Hepatocyte (in vitro differentiated cells): ENCODE results near the gene EIF4EBP3. TPM values are rescaled to one million over a fixed set of nuclear protein-coding genes. Genes with fewer than 3 reads are reported as not detected.

Experiments
- DNase-seq: peaks from one replicate; pipeline ENCODE4 v3.0.0-alpha.2; 2016; ENCODE audit warnings: low spot score
- H2AFZ ChIP-seq: fragments of 200-600 bp; sonication (generic); 2 replicates; pipeline ENCODE4 v1.6.0; 2016; ENCODE audit warnings: antibody characterized with exemption, mild to moderate bottlenecking
- H3K27ac ChIP-seq: fragments of 200-600 bp; sonication (generic); 2 replicates; pipeline ENCODE4 v1.5.1; 2016; ENCODE audit warnings: mild to moderate bottlenecking
- H3K27me3 ChIP-seq: fragments of 200-600 bp; sonication (generic); 2 replicates; pipeline ENCODE4 v1.6.1; 2016
- H3K36me3 ChIP-seq: fragments of 200-600 bp; sonication (generic); replicated peaks from 2 replicates; pipeline ENCODE4 v1.5.1; 2016; ENCODE audit warnings: low read depth; ENCODE audit not compliant: insufficient read depth
- H3K4me1 ChIP-seq: fragments of 200-600 bp; sonication (generic); 2 replicates; pipeline ENCODE4 v1.5.1; 2016; ENCODE audit warnings: mild to moderate bottlenecking, moderate library complexity; ENCODE audit not compliant: insufficient read depth
- H3K4me2 ChIP-seq: fragments of 200-600 bp; sonication (generic); 2 replicates; pipeline ENCODE4 v1.6.0; 2016
- H3K4me3 ChIP-seq: fragments of 200-600 bp; sonication (generic); 2 replicates; pipeline ENCODE4 v1.5.1; 2016; ENCODE audit warnings: mild to moderate bottlenecking
- H3K79me2 ChIP-seq: fragments of 200-600 bp; sonication (generic); 2 replicates; pipeline ENCODE4 v1.6.0; 2017; ENCODE audit warnings: mild to moderate bottlenecking
- H3K9me2 ChIP-seq: fragments of 200-600 bp; sonication (generic); replicated peaks from 2 replicates; pipeline ENCODE4 v1.6.0; 2017; ENCODE audit warnings: mild to moderate bottlenecking; ENCODE audit not compliant: insufficient read depth
- H3K9me3 ChIP-seq: fragments of 200-600 bp; sonication (generic); 2 replicates; pipeline ENCODE4 v1.5.1; 2016; ENCODE audit warnings: low read depth, mild to moderate bottlenecking
- H4K20me1 ChIP-seq: fragments of 200-600 bp; sonication (generic); 2 replicates; pipeline ENCODE4 v1.6.0; 2016; ENCODE audit warnings: mild to moderate bottlenecking; ENCODE audit not compliant: insufficient read depth, poor library complexity, severe bottlenecking
- EZH2 ChIP-seq: fragments of 200-600 bp; sonication (generic); IDR thresholded peaks from 2 replicates; pipeline ENCODE4 v1.6.1; 2016; ENCODE audit warnings: antibody characterized with exemption, mild to moderate bottlenecking, borderline replicate concordance
- EZH2phosphoT487 ChIP-seq: fragments of 200-600 bp; sonication (generic); IDR thresholded peaks from one replicate; pipeline ENCODE4 v1.6.1; 2018; ENCODE audit warnings: antibody characterized with exemption, mild to moderate bottlenecking, low read depth, moderate library complexity; ENCODE audit not compliant: unreplicated experiment, severe bottlenecking
- WGBS: methylation state at CpG from one replicate; pipeline ENCODE4 v1.1.6; 2016; ENCODE audit warnings: low lambda C conversion rate; ENCODE audit errors: missing lambda C conversion rate; 5-methylcytosine and 5-hydroxymethylcytosine counted together
- polyA plus RNA-seq: library from polyadenylated mRNA; unstranded; fragments of >200 nt; fragmentation: Nextera tagmentation; extraction: Ambion mirVana; gene quantifications from 2 replicates; pipeline ENCODE4 v1.2.1, GENCODE V29; 2016
- total RNA-seq: library from RNA; depleted of rRNA; stranded (reverse); fragments of >200 nt; gene quantifications from 2 replicates; pipeline ENCODE4 v1.2.3, GENCODE V29; 2014
- TF ChIP-seq, protein P1 (sequence below): fragments of 200-600 bp; sonication (generic); IDR thresholded peaks from 2 replicates; pipeline ENCODE4 v1.5.1; 2016; ENCODE audit warnings: antibody characterized with exemption, mild to moderate bottlenecking; ENCODE audit not compliant: poor library complexity

EIF4EBP3 gene
- total RNA-seq (2.7 and 3.5 TPM in 2 replicates), polyA plus RNA-seq (6.6 and 6.9 TPM in 2 replicates)

DNA sequence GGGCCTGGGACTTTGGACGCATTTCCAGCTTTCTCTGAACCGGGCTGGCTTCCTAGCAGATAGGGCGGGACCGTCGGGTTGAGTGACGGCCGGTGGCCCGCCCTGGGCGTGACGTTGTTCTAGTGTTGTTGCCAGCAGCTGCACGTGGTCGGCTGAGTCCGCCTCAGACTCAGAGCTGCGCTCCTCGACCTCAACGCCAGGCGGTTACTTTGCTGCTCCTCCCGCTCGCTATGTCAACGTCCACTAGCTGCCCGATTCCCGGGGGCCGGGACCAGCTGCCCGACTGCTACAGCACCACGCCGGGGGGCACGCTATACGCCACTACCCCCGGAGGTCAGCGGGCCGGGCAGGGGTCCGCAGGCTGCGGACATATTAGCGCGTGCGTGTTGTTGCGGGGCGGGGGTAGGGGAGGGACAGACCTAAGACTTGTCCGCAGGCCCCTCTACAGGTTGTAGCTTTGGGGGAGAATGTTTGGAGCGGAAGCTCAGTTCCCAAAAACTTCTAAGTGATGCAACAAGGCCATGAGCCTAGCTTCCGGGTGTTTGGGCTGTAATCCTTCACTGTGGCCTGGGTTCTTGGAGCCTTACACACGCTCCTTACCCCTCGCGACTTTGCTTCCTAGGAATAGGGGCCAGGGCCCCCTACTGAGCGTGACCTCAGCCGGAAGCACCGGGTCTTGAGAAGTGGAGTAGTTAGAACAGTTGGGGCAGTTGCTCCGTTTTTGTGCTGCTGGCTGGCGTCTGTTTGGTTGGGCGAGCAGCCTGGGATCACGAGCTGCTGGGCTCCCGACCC is at the start of gene EIF4EBP3:
Gene EIF4EBP3, plus strand, starts transcription at position 155 of the 792 bp plus-strand sequence. Its CDS starts 76 bp downstream, at position 231.
- H3K4me2 ChIP-seq = peak within 1 kb of the TSS; percentile 82
- no peaks in the 10 kb centered on the region for H4K20me1 ChIP-seq
- H3K27ac ChIP-seq = peak within 1 kb of the TSS; percentile 79
- peaks cover 4% of the 10 kb centered on the region for H3K79me2 ChIP-seq
- H3K27me3 ChIP-seq = no peaks in the 10 kb centered on the region
- TF ChIP-seq, protein P1, sequence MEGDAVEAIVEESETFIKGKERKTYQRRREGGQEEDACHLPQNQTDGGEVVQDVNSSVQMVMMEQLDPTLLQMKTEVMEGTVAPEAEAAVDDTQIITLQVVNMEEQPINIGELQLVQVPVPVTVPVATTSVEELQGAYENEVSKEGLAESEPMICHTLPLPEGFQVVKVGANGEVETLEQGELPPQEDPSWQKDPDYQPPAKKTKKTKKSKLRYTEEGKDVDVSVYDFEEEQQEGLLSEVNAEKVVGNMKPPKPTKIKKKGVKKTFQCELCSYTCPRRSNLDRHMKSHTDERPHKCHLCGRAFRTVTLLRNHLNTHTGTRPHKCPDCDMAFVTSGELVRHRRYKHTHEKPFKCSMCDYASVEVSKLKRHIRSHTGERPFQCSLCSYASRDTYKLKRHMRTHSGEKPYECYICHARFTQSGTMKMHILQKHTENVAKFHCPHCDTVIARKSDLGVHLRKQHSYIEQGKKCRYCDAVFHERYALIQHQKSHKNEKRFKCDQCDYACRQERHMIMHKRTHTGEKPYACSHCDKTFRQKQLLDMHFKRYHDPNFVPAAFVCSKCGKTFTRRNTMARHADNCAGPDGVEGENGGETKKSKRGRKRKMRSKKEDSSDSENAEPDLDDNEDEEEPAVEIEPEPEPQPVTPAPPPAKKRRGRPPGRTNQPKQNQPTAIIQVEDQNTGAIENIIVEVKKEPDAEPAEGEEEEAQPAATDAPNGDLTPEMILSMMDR = peak; percentile 47
- TF ChIP-seq EZH2 = no peak
- H2AFZ ChIP-seq = peak within 1 kb of the TSS; percentile 15
- 10% methylated on average over 52 of the region's 52 CpGs for WGBS
- peaks cover 23% of the 10 kb centered on the region for H3K4me1 ChIP-seq
- no peaks in the 10 kb centered on the region for H3K9me3 ChIP-seq
- peak; percentile 98 for DNase-seq
- H3K9me2 ChIP-seq = no peaks in the 10 kb centered on the region
- no peaks in the 10 kb centered on the region for H3K36me3 ChIP-seq
- no peak within 1 kb of the TSS for H3K4me3 ChIP-seq

DNA sequence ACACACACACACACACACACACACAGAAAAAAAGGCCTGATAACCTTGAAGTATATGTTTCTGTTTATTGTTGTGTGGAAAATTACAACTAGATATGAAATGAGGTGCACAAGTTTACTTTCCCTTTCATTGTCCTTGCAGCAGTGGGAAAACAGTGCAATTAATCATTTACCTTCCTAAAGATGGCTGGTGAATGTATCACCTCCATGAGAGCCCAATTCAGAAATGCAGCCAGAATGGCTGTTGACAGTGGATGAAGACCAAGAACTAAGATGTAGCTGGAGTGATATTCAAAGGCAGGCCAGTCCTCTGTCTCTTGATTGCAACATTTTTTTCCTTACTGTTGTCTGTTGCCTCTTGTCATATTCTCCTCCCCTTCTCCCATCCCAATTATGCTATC is 49.6 kb upstream of the EIF4EBP3 start:
- Histone ChIP-seq H4K20me1 (no peaks in the 10 kb centered on the region), H3K4me3 (no peak overlapping the region), H3K9me3 (no peaks in the 10 kb centered on the region), H3K4me1 (no peaks in the 10 kb centered on the region), H3K9me2 (no peaks in the 10 kb centered on the region), H3K27me3 (no peaks in the 10 kb centered on the region), H3K79me2 (no peaks in the 10 kb centered on the region), H3K36me3 (no peaks in the 10 kb centered on the region), H3K27ac (no peak overlapping the region), H3K4me2 (no peak overlapping the region), H2AFZ (no peak overlapping the region)
- no peak for TF ChIP-seq EZH2
- TF ChIP-seq EZH2phosphoT487 = no peak
- TF ChIP-seq, protein P1 = no peak
- DNase-seq = peak; percentile 3

GRCh38 chr5:140498591-140498990 is 48.9 kb upstream of the EIF4EBP3 start:
- H3K4me2 ChIP-seq = no peak overlapping the region

DNA sequence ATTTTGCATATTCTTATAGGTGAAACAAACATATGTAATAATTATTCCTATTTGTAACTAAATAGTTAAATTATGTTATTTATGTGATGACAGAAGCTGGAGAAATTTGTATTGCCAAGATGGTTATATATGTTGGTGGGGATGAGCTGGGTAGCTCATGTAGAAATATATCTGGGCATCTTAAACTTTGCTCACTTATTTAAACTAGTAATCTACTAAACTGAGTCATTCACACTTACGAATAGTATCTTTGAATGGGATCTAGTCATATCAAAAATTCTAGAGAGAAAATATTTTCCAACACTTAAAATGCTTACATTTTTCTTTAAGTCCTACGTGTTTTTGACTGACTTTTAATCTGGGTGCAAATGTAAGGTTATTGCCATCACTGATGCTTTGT is 44.6 kb upstream of the EIF4EBP3 start:
- no peak overlapping the region for H3K4me2 ChIP-seq
- H3K4me1 ChIP-seq = no peaks in the 10 kb centered on the region
- H3K9me3 ChIP-seq = no peaks in the 10 kb centered on the region
- no peak overlapping the region for H2AFZ ChIP-seq
- H3K9me2 ChIP-seq = no peaks in the 10 kb centered on the region
- no peaks in the 10 kb centered on the region for H4K20me1 ChIP-seq
- no peak for TF ChIP-seq EZH2
- TF ChIP-seq, protein P1 = no peak
- no peak for TF ChIP-seq EZH2phosphoT487
- 95% methylated on average over 2 of the region's 2 CpGs for WGBS
- no peak overlapping the region for H3K4me3 ChIP-seq
- H3K79me2 ChIP-seq = no peaks in the 10 kb centered on the region
- DNase-seq = no peak
- no peak overlapping the region for H3K27ac ChIP-seq
- no peaks in the 10 kb centered on the region for H3K27me3 ChIP-seq
- H3K36me3 ChIP-seq = no peaks in the 10 kb centered on the region

More at GRCh38 chr5:140498591-140498990, 48.9 kb upstream of the EIF4EBP3 start:
- no peak for DNase-seq
- Histone ChIP-seq H3K9me3 (no peaks in the 10 kb centered on the region), H2AFZ (no peak overlapping the region), H3K27me3 (no peaks in the 10 kb centered on the region), H3K4me3 (no peak overlapping the region), H3K27ac (no peak overlapping the region), H3K79me2 (no peaks in the 10 kb centered on the region), H3K4me1 (no peaks in the 10 kb centered on the region), H3K36me3 (no peaks in the 10 kb centered on the region), H4K20me1 (no peaks in the 10 kb centered on the region), H3K9me2 (no peaks in the 10 kb centered on the region)
- no peak for TF ChIP-seq EZH2phosphoT487
- WGBS = 97% methylated on average over 1 of the region's 1 CpG
